Measurements from ENCODE around the gene HNF1B.
A peak's percentile ranks its signal among the peaks of the same experiment; 100 is the strongest.

Gene HNF1B

GRCh38 chr17:37766971-37767370 lies 22.1 kb upstream of the HNF1B start:
- Histone ChIP-seq H3K27ac (ENCODE audit: low read length) (no peak overlapping the region), H4K20me1 (ENCODE audit: insufficient read depth, low read length) (no peaks in the 10 kb centered on the region), H3K4me2 (ENCODE audit: low read depth, low read length) (no peak overlapping the region), H3F3A (ENCODE audit: insufficient read depth, low read length) (peaks cover 21% of the 10 kb centered on the region), H3K27me3 (replicated peaks; ENCODE audit: insufficient read depth, low read length) (no peaks in the 10 kb centered on the region), H3K4me3 (ENCODE audit: low read length) (no peak overlapping the region), H3K4me1 (ENCODE audit: low read length) (peaks cover 42% of the 10 kb centered on the region), H3K9me2 (replicated peaks; ENCODE audit: insufficient read depth, low read length) (no peaks in the 10 kb centered on the region), H3K36me3 (replicated peaks; ENCODE audit: insufficient read depth, low read length) (no peaks in the 10 kb centered on the region), H3K79me2 (ENCODE audit: low read length) (no peaks in the 10 kb centered on the region), H3K9me3 (replicated peaks; ENCODE audit: insufficient read depth, low read length) (no peaks in the 10 kb centered on the region), H3K9ac (ENCODE audit: low read length) (no peak overlapping the region), H2AFZ (ENCODE audit: low read length) (no peak overlapping the region)
- TF ChIP-seq EZH2phosphoT487 (IDR thresholded peaks at IDR 0.05; ENCODE audit: low read length) (no peak), CTCF (IDR thresholded peaks at IDR 0.05; ENCODE audit: low read length) (no peak), EZH2 (optimal IDR thresholded peaks at IDR 0.05; ENCODE audit: low read depth, low read length) (no peak)
- no peak for DNase-seq

GRCh38 chr17:37764383-37764782 lies 19.5 kb upstream of the HNF1B start:
- Histone ChIP-seq H3K27ac (ENCODE audit: low read length) (peak overlapping the region; percentile 69; the same call in 1 of the 2 replicates), H3K4me3 (ENCODE audit: low read length) (peak overlapping the region; percentile 11; the same call in 1 of the 2 replicates), H3K36me3 (replicated peaks; ENCODE audit: insufficient read depth, low read length) (no peaks in the 10 kb centered on the region), H3K79me2 (ENCODE audit: low read length) (no peaks in the 10 kb centered on the region), H3K9ac (ENCODE audit: low read length) (peak overlapping the region; percentile 8; the same call in 1 of the 2 replicates), H3K9me2 (replicated peaks; ENCODE audit: insufficient read depth, low read length) (no peaks in the 10 kb centered on the region), H3K4me1 (ENCODE audit: low read length) (peaks cover 47% of the 10 kb centered on the region), H3K9me3 (replicated peaks; ENCODE audit: insufficient read depth, low read length) (no peaks in the 10 kb centered on the region), H4K20me1 (ENCODE audit: insufficient read depth, low read length) (no peaks in the 10 kb centered on the region), H2AFZ (ENCODE audit: low read length) (no peak overlapping the region), H3F3A (ENCODE audit: insufficient read depth, low read length) (peaks cover 29% of the 10 kb centered on the region), H3K27me3 (replicated peaks; ENCODE audit: insufficient read depth, low read length) (no peaks in the 10 kb centered on the region), H3K4me2 (ENCODE audit: low read depth, low read length) (peak overlapping the region; percentile 67)
- TF ChIP-seq EZH2 (optimal IDR thresholded peaks at IDR 0.05; ENCODE audit: low read depth, low read length) (no peak), EZH2phosphoT487 (IDR thresholded peaks at IDR 0.05; ENCODE audit: low read length) (no peak), CTCF (IDR thresholded peaks at IDR 0.05; ENCODE audit: low read length) (no peak)
- DNase-seq = peak; percentile 70

GRCh38 chr17:37762666-37763065 lies 17.8 kb upstream of the HNF1B start:
- no peaks in the 10 kb centered on the region for H3K27me3 ChIP-seq (replicated peaks; ENCODE audit: insufficient read depth, low read length)
- H2AFZ ChIP-seq (ENCODE audit: low read length) = no peak overlapping the region
- H3K9me2 ChIP-seq (replicated peaks; ENCODE audit: insufficient read depth, low read length) = no peaks in the 10 kb centered on the region
- no peak for TF ChIP-seq EZH2phosphoT487 (IDR thresholded peaks at IDR 0.05; ENCODE audit: low read length)
- TF ChIP-seq EZH2 (optimal IDR thresholded peaks at IDR 0.05; ENCODE audit: low read depth, low read length) = no peak
- no peak for TF ChIP-seq CTCF (IDR thresholded peaks at IDR 0.05; ENCODE audit: low read length)
- H3K79me2 ChIP-seq (ENCODE audit: low read length) = no peaks in the 10 kb centered on the region
- H3K27ac ChIP-seq (ENCODE audit: low read length) = no peak overlapping the region
- DNase-seq = no peak
- H3K4me2 ChIP-seq (ENCODE audit: low read depth, low read length) = no peak overlapping the region
- H3F3A ChIP-seq (ENCODE audit: insufficient read depth, low read length) = peaks cover 29% of the 10 kb centered on the region
- no peaks in the 10 kb centered on the region for H3K9me3 ChIP-seq (replicated peaks; ENCODE audit: insufficient read depth, low read length)
- H3K4me1 ChIP-seq (ENCODE audit: low read length) = peaks cover 35% of the 10 kb centered on the region
- H3K9ac ChIP-seq (ENCODE audit: low read length) = no peak overlapping the region
- no peaks in the 10 kb centered on the region for H3K36me3 ChIP-seq (replicated peaks; ENCODE audit: insufficient read depth, low read length)
- no peak overlapping the region for H3K4me3 ChIP-seq (ENCODE audit: low read length)
- no peaks in the 10 kb centered on the region for H4K20me1 ChIP-seq (ENCODE audit: insufficient read depth, low read length)
